DOHH2 (cell line): ENCODE data around the gene C1orf226.

Experiments
- H3F3A ChIP-seq: fragments of 200-600 bp; sonication (generic), shearing (Covaris generic); 2 replicates; pipeline ENCODE4 v1.6.0; 2016; ENCODE audit warnings: antibody characterized with exemption, mild to moderate bottlenecking; ENCODE audit not compliant: control insufficient read depth, insufficient read depth
- H3K27ac ChIP-seq: fragments of 200-600 bp; sonication (generic); 2 replicates; pipeline ENCODE4 v1.5.1; 2014; ENCODE audit warnings: low read depth, mild to moderate bottlenecking, low read length, moderate library complexity
- H3K27me3 ChIP-seq: fragments of 200-600 bp; sonication (generic); 2 replicates; pipeline ENCODE4 v1.6.1; 2014; ENCODE audit warnings: mild to moderate bottlenecking, low read length, mixed read lengths; ENCODE audit not compliant: control insufficient read depth
- H3K36me3 ChIP-seq: fragments of 200-600 bp; sonication (generic); 2 replicates; pipeline ENCODE4 v1.6.1; 2014; ENCODE audit warnings: mild to moderate bottlenecking, low read length, moderate library complexity, mixed read lengths; ENCODE audit not compliant: control insufficient read depth
- H3K4me1 ChIP-seq: fragments of 200-600 bp; sonication (generic); 2 replicates; pipeline ENCODE4 v1.6.1; 2014; ENCODE audit warnings: mild to moderate bottlenecking, low read length, mixed read lengths; ENCODE audit not compliant: control insufficient read depth
- H3K4me2 ChIP-seq: fragments of 200-600 bp; sonication (generic); 2 replicates; pipeline ENCODE4 v1.6.0; 2014; ENCODE audit warnings: mild to moderate bottlenecking, low read length, moderate library complexity
- H3K4me3 ChIP-seq: fragments of 200-600 bp; sonication (generic); 2 replicates; pipeline ENCODE4 v1.5.1; 2014; ENCODE audit warnings: mild to moderate bottlenecking, low read length, mixed read lengths
- H3K79me2 ChIP-seq: fragments of 200-600 bp; sonication (generic); 2 replicates; pipeline ENCODE4 v1.6.1; 2014; ENCODE audit warnings: mild to moderate bottlenecking, low read length, mixed read lengths; ENCODE audit not compliant: control insufficient read depth
- H3K9me2 ChIP-seq: fragments of 200-600 bp; sonication (generic); replicated peaks from 2 replicates; pipeline ENCODE4 v1.6.1; 2014; ENCODE audit warnings: mild to moderate bottlenecking, low read length, mixed read lengths; ENCODE audit not compliant: control insufficient read depth
- H3K9me3 ChIP-seq: fragments of 200-600 bp; sonication (generic); 2 replicates; pipeline ENCODE4 v1.6.1; 2014; ENCODE audit warnings: antibody characterized with exemption, low read length, mixed read lengths; ENCODE audit not compliant: control insufficient read depth, insufficient read depth
- H4K20me1 ChIP-seq: fragments of 200-600 bp; sonication (generic); 2 replicates; pipeline ENCODE4 v1.6.0; 2014; ENCODE audit warnings: low read depth, mild to moderate bottlenecking, antibody characterized with exemption, low read length, moderate library complexity; ENCODE audit not compliant: control insufficient read depth, insufficient read depth
- EZH2phosphoT487 ChIP-seq: fragments of 200-600 bp; sonication (generic); IDR thresholded peaks from 2 replicates; pipeline ENCODE4 v1.6.1; 2017; ENCODE audit warnings: borderline replicate concordance, mild to moderate bottlenecking, antibody characterized with exemption, low read length, moderate library complexity, mixed read lengths
- TF ChIP-seq, protein P1 (sequence below): fragments of 200-600 bp; sonication (generic); IDR thresholded peaks from one replicate; pipeline ENCODE4 v1.5.1; 2014; ENCODE audit warnings: antibody characterized with exemption, mild to moderate bottlenecking, low read depth, low read length; ENCODE audit not compliant: poor library complexity, severe bottlenecking

The C1orf226 gene

DNA sequence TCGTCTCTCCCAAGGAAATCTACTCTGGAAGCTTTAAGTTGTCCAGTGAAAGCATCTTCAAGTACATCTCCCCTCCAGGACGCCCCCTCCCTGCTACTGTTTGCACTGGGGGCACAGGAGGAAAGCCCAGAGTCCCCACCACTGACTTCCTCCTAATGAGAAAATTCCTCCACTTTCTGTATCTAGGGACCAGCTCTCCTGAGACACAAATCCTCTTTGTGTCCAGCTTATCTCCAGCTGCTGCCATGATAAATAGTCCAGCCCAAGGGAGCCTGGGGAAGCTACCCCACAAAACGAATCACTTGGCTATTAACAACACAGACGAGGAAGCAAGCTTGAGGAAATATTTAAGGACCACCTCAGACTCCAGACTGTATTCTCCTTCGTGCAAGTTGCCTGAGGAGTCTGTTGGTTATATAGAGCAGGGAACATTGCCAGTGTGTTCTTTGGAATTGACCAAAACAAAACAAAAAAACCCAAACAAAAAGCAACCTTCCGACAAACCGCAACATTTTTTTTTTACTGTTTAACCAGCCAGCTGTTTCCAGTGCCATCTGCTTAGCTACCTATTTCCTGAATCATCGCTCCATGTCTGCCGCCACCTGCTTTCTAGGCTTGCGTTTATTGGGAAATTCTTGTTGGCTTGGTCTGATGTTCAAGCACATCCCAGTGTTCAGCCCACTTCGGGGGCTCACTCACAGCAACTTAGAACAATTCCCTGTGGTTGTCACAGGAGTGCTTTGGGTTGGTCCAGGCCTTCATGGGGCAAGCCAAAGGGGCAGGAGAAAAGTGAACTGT, 7.7 kb downstream of the C1orf226 start:
- Histone ChIP-seq H3K36me3 (no peaks in the 10 kb centered on the region), H3K9me2 (no peaks in the 10 kb centered on the region), H3K27ac (no peak overlapping the region), H3K79me2 (no peaks in the 10 kb centered on the region), H3K4me3 (no peak overlapping the region), H4K20me1 (no peaks in the 10 kb centered on the region), H3K4me2 (no peak overlapping the region), H3K27me3 (peaks cover 5% of the 10 kb centered on the region; the same call in 1 of the 2 replicates), H3K9me3 (no peaks in the 10 kb centered on the region), H3K4me1 (no peaks in the 10 kb centered on the region), H3F3A (no peaks in the 10 kb centered on the region)
- TF ChIP-seq, protein P1, sequence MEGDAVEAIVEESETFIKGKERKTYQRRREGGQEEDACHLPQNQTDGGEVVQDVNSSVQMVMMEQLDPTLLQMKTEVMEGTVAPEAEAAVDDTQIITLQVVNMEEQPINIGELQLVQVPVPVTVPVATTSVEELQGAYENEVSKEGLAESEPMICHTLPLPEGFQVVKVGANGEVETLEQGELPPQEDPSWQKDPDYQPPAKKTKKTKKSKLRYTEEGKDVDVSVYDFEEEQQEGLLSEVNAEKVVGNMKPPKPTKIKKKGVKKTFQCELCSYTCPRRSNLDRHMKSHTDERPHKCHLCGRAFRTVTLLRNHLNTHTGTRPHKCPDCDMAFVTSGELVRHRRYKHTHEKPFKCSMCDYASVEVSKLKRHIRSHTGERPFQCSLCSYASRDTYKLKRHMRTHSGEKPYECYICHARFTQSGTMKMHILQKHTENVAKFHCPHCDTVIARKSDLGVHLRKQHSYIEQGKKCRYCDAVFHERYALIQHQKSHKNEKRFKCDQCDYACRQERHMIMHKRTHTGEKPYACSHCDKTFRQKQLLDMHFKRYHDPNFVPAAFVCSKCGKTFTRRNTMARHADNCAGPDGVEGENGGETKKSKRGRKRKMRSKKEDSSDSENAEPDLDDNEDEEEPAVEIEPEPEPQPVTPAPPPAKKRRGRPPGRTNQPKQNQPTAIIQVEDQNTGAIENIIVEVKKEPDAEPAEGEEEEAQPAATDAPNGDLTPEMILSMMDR = no peak
- no peak for TF ChIP-seq EZH2phosphoT487

DNA sequence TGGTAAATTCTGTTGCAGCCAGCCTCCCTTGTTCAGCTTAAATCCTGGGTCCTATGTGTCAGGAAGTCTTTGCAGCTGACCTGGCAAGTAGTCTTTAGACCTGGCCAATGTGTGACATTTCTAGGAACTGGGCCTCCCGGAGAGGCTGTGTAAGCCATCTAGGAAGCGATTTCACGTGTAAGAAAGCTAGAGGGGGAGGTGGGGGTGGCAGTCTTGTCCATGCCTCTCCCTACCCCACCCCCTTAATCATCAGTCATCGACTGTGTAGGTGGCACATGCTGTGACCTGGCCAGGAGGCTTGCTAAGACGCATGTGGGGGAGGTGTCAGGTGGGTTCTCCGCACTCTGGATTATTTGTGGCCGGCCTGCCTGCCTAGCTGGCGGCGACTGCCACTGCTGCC, 8.4 kb downstream of the C1orf226 start:
- Histone ChIP-seq H3F3A (no peaks in the 10 kb centered on the region), H3K27ac (no peak overlapping the region), H3K27me3 (peaks cover 5% of the 10 kb centered on the region; the same call in 1 of the 2 replicates), H3K4me1 (no peaks in the 10 kb centered on the region), H3K79me2 (no peaks in the 10 kb centered on the region), H3K9me2 (no peaks in the 10 kb centered on the region), H4K20me1 (no peaks in the 10 kb centered on the region), H3K4me3 (no peak overlapping the region), H3K9me3 (no peaks in the 10 kb centered on the region), H3K36me3 (no peaks in the 10 kb centered on the region), H3K4me2 (no peak overlapping the region)
- no peak for TF ChIP-seq EZH2phosphoT487
- TF ChIP-seq, protein P1 = no peak

DNA sequence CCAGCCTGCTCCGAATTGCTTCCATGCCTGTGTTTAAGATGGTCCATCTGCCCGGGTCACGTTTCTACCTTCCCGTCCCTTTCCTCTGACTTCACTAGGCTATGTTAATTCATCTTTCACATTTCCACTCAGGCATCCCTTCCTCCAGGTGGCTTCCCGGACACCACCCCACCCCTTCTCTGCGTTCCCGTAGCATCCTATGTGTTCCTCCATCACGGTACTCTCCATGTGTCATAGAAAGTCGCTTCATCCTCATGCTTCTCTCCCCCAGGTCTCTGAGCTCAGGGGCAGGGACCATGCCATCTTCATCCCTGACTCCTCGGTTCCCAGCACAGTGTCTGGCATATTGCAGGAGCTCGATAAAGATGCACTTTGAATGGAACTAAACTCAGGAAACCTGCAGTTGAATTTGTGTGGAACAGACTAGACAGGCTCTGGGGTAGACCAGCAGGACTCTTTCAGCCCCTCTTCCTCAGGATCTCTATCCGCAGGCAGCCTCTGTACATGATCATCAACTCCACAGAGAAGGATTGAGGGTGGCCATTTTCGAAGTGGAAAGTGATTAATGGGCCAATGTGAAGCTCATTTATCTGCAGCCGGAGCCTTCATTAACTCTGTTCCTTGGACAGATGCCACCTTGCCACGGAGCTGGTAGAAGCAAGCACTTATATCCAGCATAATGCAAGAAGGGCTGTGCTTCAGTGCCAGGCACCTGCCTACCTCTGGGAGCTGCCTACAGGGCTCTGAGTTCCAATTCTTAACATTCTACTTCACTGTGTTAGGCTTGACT, 9.1 kb downstream of the C1orf226 start:
- Histone ChIP-seq H3K79me2 (no peaks in the 10 kb centered on the region), H3K27me3 (peaks cover 7% of the 10 kb centered on the region; the same call in 1 of the 2 replicates), H3K4me2 (no peak overlapping the region), H3K9me3 (no peaks in the 10 kb centered on the region), H4K20me1 (no peaks in the 10 kb centered on the region), H3K4me1 (no peaks in the 10 kb centered on the region), H3K27ac (no peak overlapping the region), H3K4me3 (no peak overlapping the region), H3F3A (no peaks in the 10 kb centered on the region), H3K36me3 (no peaks in the 10 kb centered on the region), H3K9me2 (no peaks in the 10 kb centered on the region)
- TF ChIP-seq, protein P1 = no peak
- no peak for TF ChIP-seq EZH2phosphoT487
